BJ (cell line): Measurements from ENCODE around the gene CRYBG2. TPM values are rescaled to one million over a fixed set of nuclear protein-coding genes. Genes with fewer than 3 reads are reported as not detected.
"Not testable (repeated sequence)": the region's sequence is repeated elsewhere in the genome, so short reads cannot be mapped to it uniquely, and the experiment has no call there.

Source experiments
- CTCF ChIA-PET: fragments of 350-600 bp; formaldehyde crosslinking; extraction: SDS; loops from one replicate; lab custom pipeline; 2021; ENCODE audit warnings: antibody characterized with exemption, inconsistent platforms; lab: Yijun Ruan, JAX
- POLR2A ChIA-PET: fragments of 300-600 bp; sonication (Branson Sonifier 250); formaldehyde crosslinking; extraction: SDS; loops from one replicate; lab custom pipeline; 2021; ENCODE audit warnings: antibody characterized with exemption; lab: Charles Lee
- DNase-seq: peaks from one replicate; pipeline ENCODE4 v3.0.0-alpha.2; 2011; ENCODE audit warnings: low read depth
- H3K27me3 ChIP-seq: 2 replicates; pipeline ENCODE4 v1.6.0; 2011; ENCODE audit warnings: low read length; ENCODE audit not compliant: control insufficient read depth, insufficient read depth
- H3K36me3 ChIP-seq: 2 replicates; pipeline ENCODE4 v1.5.1; 2011; ENCODE audit warnings: low read length; ENCODE audit not compliant: control insufficient read depth, insufficient read depth
- H3K4me3 ChIP-seq: 2 replicates; pipeline ENCODE4 v1.5.1; 2011; ENCODE audit warnings: low read depth, mild to moderate bottlenecking, control low read depth, low read length
- CTCF ChIP-seq: IDR thresholded peaks from 2 replicates; pipeline ENCODE4 v1.5.1; 2011; ENCODE audit warnings: low read depth, mild to moderate bottlenecking, control low read depth, inconsistent platforms, low read length, moderate library complexity; ENCODE audit not compliant: insufficient read depth
- polyA plus RNA-seq: library from polyadenylated mRNA; depleted of rRNA; stranded (reverse); fragments of >200 nt; gene quantifications from 2 replicates; pipeline ENCODE4 v1.2.3, GENCODE V29; 2011

The CRYBG2 gene
- polyA plus RNA-seq, 1 experiment = 0.44 TPM

- Histone ChIP-seq H3K4me3 (no peak overlapping the region), H3K27me3 (0 out of 2 replicates have a peak, but pooled peaks cover 1% of the 10 kb centered on the region), H3K36me3 (no peaks in the 10 kb centered on the region)
- ChIA-PET CTCF (interaction anchor here (0.8 to 3.7 kb wide), 19 partner anchors 11 to 241 kb away, joined by 3 to 13 read pairs (median 4); partner anchors contain the start of genes C1orf232, CATSPER4, SH3BGRL3 and ZNF593), POLR2A (no interaction called here)
- peak; percentile 89 for TF ChIP-seq CTCF
- DNase-seq = no peak
Measured at GRCh38 chr1:26391450-26391849, 37.5 kb upstream of the CRYBG2 start.

GRCh38 chr1:26389604-26390247, 35.8 kb upstream of the CRYBG2 start:
- no peak for DNase-seq
- Histone ChIP-seq H3K4me3 (no peak overlapping the region), H3K36me3 (no peaks in the 10 kb centered on the region), H3K27me3 (0 out of 2 replicates have a peak, but pooled peaks cover 1% of the 10 kb centered on the region)
- CTCF ChIA-PET = interaction anchor here (0.8 to 3.7 kb wide), 3 partner anchors 26 to 114 kb away, joined by 3 to 13 read pairs (median 6); no protein-coding TSS in a partner anchor
- no peak for TF ChIP-seq CTCF
- POLR2A ChIA-PET = no interaction called here

- 0 out of 2 replicates have a peak, but pooled peaks cover 1% of the 10 kb centered on the region for H3K27me3 ChIP-seq
Measured at GRCh38 chr1:26388791-26389445, 35.0 kb upstream of the CRYBG2 start.

GRCh38 chr1:26387447-26387846, 33.5 kb upstream of the CRYBG2 start:
- no peak for DNase-seq
- ChIA-PET POLR2A (no interaction called here), CTCF (interaction anchor here (1.1 to 1.5 kb wide), 3 partner anchors 30 to 108 kb away, joined by 3 to 4 read pairs (median 3); partner anchors contain the start of gene SH3BGRL3)
- no peak for TF ChIP-seq CTCF
- Histone ChIP-seq H3K27me3 (no peaks in the 10 kb centered on the region), H3K36me3 (no peaks in the 10 kb centered on the region), H3K4me3 (no peak overlapping the region)

More at GRCh38 chr1:26388791-26389445, 35.0 kb upstream of the CRYBG2 start:
- no peak for DNase-seq
- Histone ChIP-seq H3K36me3 (no peaks in the 10 kb centered on the region), H3K4me3 (no peak overlapping the region)
- ChIA-PET CTCF (interaction anchor here (0.8 to 3.7 kb wide), 3 partner anchors 25 to 113 kb away, joined by 3 to 13 read pairs (median 3); no protein-coding TSS in a partner anchor), POLR2A (no interaction called here)
- no peak for TF ChIP-seq CTCF

- H3K36me3 ChIP-seq, POLR2A ChIA-PET, H3K4me3 ChIP-seq, H3K27me3 ChIP-seq, DNase-seq: not testable (repeated sequence)
- CTCF ChIA-PET = interaction anchor here (1.5 kb wide), 1 partner anchor 21 kb away, joined by 6 read pairs; no protein-coding TSS in a partner anchor
Measured at GRCh38 chr1:26385063-26385462, 31.1 kb upstream of the CRYBG2 start.
